ENCODE data around the gene STAB1.

- TF ChIP-seq EZH2 (IDR thresholded peaks at IDR 0.05; ENCODE audit: insufficient read depth, poor library complexity, severe bottlenecking): no peak
- TF ChIP-seq EZH2phosphoT487 (IDR thresholded peaks at IDR 0.05; ENCODE audit: insufficient read depth, low read depth): no peak
Measured at GRCh38 chr3:52525680-52526561, 30.8 kb downstream of the STAB1 start.
